ENCODE data around the gene CCZ1B.
"Not testable (repeated sequence)": the region's sequence is repeated elsewhere in the genome, so short reads cannot be mapped to it uniquely, and the experiment has no call there.

GRCh38 chr7:6837081-6837480 lies 11.0 kb upstream of the CCZ1B start:
- not testable (repeated sequence) for TF ChIP-seq GABPA (IDR thresholded peaks at IDR 0.05; ENCODE audit: borderline replicate concordance, insufficient read depth, low read length); CTCF (IDR thresholded peaks at IDR 0.05; ENCODE audit: control extremely low read depth in 1 of 3, insufficient read depth in 1 of 3, low read depth in 1 of 3, low read length in 3 of 3); EZH2 (IDR thresholded peaks at IDR 0.05; ENCODE audit: low read depth, low read length, severe bottlenecking); MAX (IDR thresholded peaks at IDR 0.05); HDAC6 (IDR thresholded peaks at IDR 0.05; ENCODE audit: low read depth, low read length); ZNF274 (IDR thresholded peaks at IDR 0.05; ENCODE audit: borderline replicate concordance, extremely low read depth, low read length); POLR2A (IDR thresholded peaks at IDR 0.05; ENCODE audit: control extremely low read depth in 1 of 2, low read depth in 2 of 2, low read length in 2 of 2); SP1 (IDR thresholded peaks at IDR 0.05; ENCODE audit: low read depth, low read length)

Measured in H1 (cell line).